RWPE2 (cell line): ENCODE results near the gene PROM1.

ENCODE experiments used
- ATAC-seq: fragments of 200-7000 bp; cut with Tn5 transposase; 3 replicates; pipeline ENCODE4 v1.9.1; 2021; ENCODE audit warnings: low read depth
- DNase-seq: peaks from one replicate; pipeline ENCODE4 v3.0.0-alpha.2; 2020; ENCODE audit warnings: low spot score
- H3K27ac ChIP-seq: fragments of 450-650 bp; 2 replicates; pipeline ENCODE4 v1.5.1; 2017; ENCODE audit warnings: mild to moderate bottlenecking; ENCODE audit not compliant: poor library complexity, severe bottlenecking
- H3K27me3 ChIP-seq: fragments of 250-450 bp; sonication (Bioruptor Pico); 2 replicates; pipeline ENCODE4 v1.5.1; 2021; ENCODE audit warnings: mild to moderate bottlenecking, moderate library complexity; ENCODE audit not compliant: insufficient read depth, poor library complexity, severe bottlenecking
- H3K36me3 ChIP-seq: fragments of 250-450 bp; sonication (Bioruptor Pico); 2 replicates; pipeline ENCODE4 v1.5.1; 2020; ENCODE audit warnings: low read depth, mild to moderate bottlenecking, moderate library complexity
- H3K4me1 ChIP-seq: fragments of 250-450 bp; sonication (Bioruptor Pico); 2 replicates; pipeline ENCODE4 v1.5.1; 2021; ENCODE audit warnings: mild to moderate bottlenecking, moderate library complexity; ENCODE audit not compliant: insufficient read depth, poor library complexity, severe bottlenecking
- H3K4me3 ChIP-seq: fragments of 250-450 bp; sonication (Bioruptor Pico); 2 replicates; pipeline ENCODE4 v1.5.1; 2021; ENCODE audit warnings: mild to moderate bottlenecking, moderate library complexity; ENCODE audit not compliant: severe bottlenecking
- H3K9me3 ChIP-seq: fragments of 250-450 bp; sonication (Bioruptor Pico); 2 replicates; pipeline ENCODE4 v1.5.1; 2021; ENCODE audit warnings: mild to moderate bottlenecking, moderate library complexity; ENCODE audit not compliant: severe bottlenecking
- CTCF ChIP-seq: fragments of 450-650 bp; IDR thresholded peaks from one replicate; pipeline ENCODE4 v1.5.1; 2017; ENCODE audit warnings: mild to moderate bottlenecking, moderate library complexity; ENCODE audit not compliant: poor library complexity, severe bottlenecking

PROM1 gene

GRCh38 chr4:15935504-15936402, 148.1 kb downstream of the PROM1 start:
- Histone ChIP-seq H3K27me3 (no peaks in the 10 kb centered on the region), H3K36me3 (peaks cover 33% of the 10 kb centered on the region), H3K4me3 (peak overlapping the region; percentile 56), H3K27ac (peak overlapping the region; percentile 81), H3K9me3 (no peaks in the 10 kb centered on the region), H3K4me1 (peaks cover 29% of the 10 kb centered on the region)
- no peak for ATAC-seq
- no peak for DNase-seq
- TF ChIP-seq CTCF, result no peak

GRCh38 chr4:15934259-15934658, 149.6 kb downstream of the PROM1 start:
- H3K4me1 ChIP-seq, result peaks cover 26% of the 10 kb centered on the region
- DNase-seq (no peak), ATAC-seq (peak; percentile 42)
- peak overlapping the region; percentile 81 for H3K27ac ChIP-seq
- no peaks in the 10 kb centered on the region for H3K9me3 ChIP-seq
- H3K4me3 ChIP-seq, result no peak overlapping the region
- TF ChIP-seq CTCF, result no peak
- no peaks in the 10 kb centered on the region for H3K27me3 ChIP-seq
- H3K36me3 ChIP-seq, result peaks cover 33% of the 10 kb centered on the region

- TF ChIP-seq CTCF, result no peak
- ATAC-seq (no peak), DNase-seq (no peak)
- Histone ChIP-seq H3K9me3 (no peaks in the 10 kb centered on the region), H3K4me1 (peaks cover 17% of the 10 kb centered on the region), H3K36me3 (peaks cover 21% of the 10 kb centered on the region), H3K4me3 (no peak overlapping the region), H3K27ac (peak overlapping the region; percentile 81), H3K27me3 (no peaks in the 10 kb centered on the region)
Measured at GRCh38 chr4:15931451-15932210, 152.2 kb downstream of the PROM1 start.

GRCh38 chr4:15930314-15930713, 153.5 kb downstream of the PROM1 start:
- H3K4me1 ChIP-seq, result peaks cover 13% of the 10 kb centered on the region
- DNase-seq (no peak), ATAC-seq (no peak)
- H3K27ac ChIP-seq, result peak overlapping the region; percentile 3
- peaks cover 7% of the 10 kb centered on the region for H3K36me3 ChIP-seq
- no peaks in the 10 kb centered on the region for H3K27me3 ChIP-seq
- TF ChIP-seq CTCF, result no peak
- no peak overlapping the region for H3K4me3 ChIP-seq
- H3K9me3 ChIP-seq, result no peaks in the 10 kb centered on the region
